Effector memory CD4-positive, alpha-beta T cell (primary cell): ENCODE data around the gene ILF2.
"Not testable (repeated sequence)": the region's sequence is repeated elsewhere in the genome, so short reads cannot be mapped to it uniquely, and the experiment has no call there.

Experiments
- DNase-seq, 3 donors: peaks; one replicate each; pipeline ENCODE4 v3.0.0-alpha.2; 2020
- H3K27ac ChIP-seq: 2 replicates; pipeline ENCODE4 v1.7.0; 2013; ENCODE audit warnings: mild to moderate bottlenecking, low read length, moderate library complexity; ENCODE audit not compliant: insufficient read depth, poor library complexity, severe bottlenecking
- H3K27me3 ChIP-seq: replicated peaks from 2 replicates; pipeline ENCODE4 v1.7.0; 2013; ENCODE audit warnings: mild to moderate bottlenecking, low read length; ENCODE audit not compliant: insufficient read depth, control insufficient read depth, poor library complexity, severe bottlenecking
- H3K36me3 ChIP-seq: 2 replicates; pipeline ENCODE4 v1.7.0; 2013; ENCODE audit warnings: mild to moderate bottlenecking, low read length, moderate library complexity; ENCODE audit not compliant: control insufficient read depth, insufficient read depth
- H3K4me1 ChIP-seq: 2 replicates; pipeline ENCODE4 v1.7.0; 2013; ENCODE audit warnings: low read length, mild to moderate bottlenecking; ENCODE audit not compliant: control insufficient read depth, insufficient read depth, poor library complexity, severe bottlenecking
- H3K4me3 ChIP-seq: 2 replicates; pipeline ENCODE4 v1.7.0; 2013; ENCODE audit warnings: low read length, low read depth, mild to moderate bottlenecking; ENCODE audit not compliant: insufficient read depth, poor library complexity, severe bottlenecking
- H3K9me3 ChIP-seq: 2 replicates; pipeline ENCODE4 v1.7.0; 2013; ENCODE audit warnings: mild to moderate bottlenecking, low read length, moderate library complexity; ENCODE audit not compliant: control insufficient read depth

The ILF2 gene

DNA sequence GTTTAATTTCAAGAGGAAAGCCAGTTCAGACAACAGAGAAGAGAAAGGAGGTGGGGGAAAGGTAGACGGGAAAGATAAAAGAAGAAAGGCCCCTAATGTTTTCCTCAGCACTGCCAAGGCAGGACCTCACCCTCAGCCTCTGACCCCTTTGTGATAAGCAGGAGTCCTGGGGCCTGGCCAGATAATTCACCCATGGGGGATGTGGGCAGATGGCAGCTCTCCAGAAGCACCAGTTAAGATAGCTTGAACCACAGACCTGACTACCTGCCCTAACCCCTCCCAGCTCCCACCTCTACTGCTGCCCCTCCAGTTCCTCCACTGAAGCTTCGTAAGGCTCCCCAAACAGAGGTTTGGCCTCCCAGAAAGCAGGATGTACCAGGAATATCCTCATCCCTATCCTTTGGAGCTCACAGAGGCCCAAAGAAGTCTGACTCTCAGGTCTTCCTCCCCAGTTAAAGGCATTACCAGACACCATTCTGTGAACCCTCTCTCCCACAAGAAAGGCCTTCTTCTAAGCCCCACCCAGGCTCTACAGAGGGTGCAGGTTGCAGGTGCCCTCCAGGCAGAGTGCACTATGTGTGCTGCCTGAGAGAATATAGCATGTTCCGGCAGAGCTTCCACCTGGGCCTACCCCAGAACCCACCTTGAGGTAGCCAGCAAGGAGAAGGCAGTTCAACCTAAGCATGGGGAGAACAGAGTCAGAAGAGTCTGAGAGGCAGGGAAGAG lies 21.5 kb downstream of the ILF2 start:
- no peak overlapping the region for H3K27ac ChIP-seq
- no peak overlapping the region for H3K4me3 ChIP-seq
- no peak for DNase-seq
- no peaks in the 10 kb centered on the region for H3K27me3 ChIP-seq
- peaks cover 27% of the 10 kb centered on the region for H3K36me3 ChIP-seq
- H3K4me1 ChIP-seq = peaks cover 4% of the 10 kb centered on the region
- H3K9me3 ChIP-seq = no peaks in the 10 kb centered on the region

DNA sequence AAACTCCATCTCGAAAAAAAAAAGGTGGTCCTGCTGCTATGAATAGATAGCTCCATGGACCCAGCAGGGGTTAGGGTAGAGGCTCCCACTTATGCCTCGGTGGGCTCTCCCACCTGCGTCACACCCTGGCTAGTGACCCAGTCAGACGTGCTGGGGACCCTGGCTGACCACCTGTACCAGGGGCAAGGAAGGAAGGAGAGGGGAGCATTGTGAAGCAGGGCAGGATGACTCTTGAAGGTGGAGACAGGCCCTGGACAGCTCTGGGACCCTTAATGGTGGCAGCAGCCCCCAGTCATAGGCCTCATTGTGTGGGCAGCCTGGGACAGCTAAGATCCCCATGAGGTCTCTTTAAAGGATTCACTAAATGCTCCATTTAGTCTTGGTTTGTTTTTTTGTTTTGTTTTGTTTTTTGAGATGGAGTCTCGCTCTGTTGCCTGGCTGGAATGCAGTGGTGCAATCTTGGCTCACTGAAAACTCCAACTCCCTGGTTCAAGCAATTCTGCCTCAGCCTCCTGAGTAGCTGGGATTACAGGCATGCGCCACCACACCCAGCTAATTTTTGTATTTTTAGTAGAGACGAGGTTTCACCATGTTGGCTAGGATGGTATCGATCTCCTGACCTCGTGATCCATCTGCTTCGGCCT lies 22.7 kb downstream of the ILF2 start:
- Histone ChIP-seq H3K9me3 (no peaks in the 10 kb centered on the region), H3K27me3 (no peaks in the 10 kb centered on the region), H3K36me3 (peaks cover 38% of the 10 kb centered on the region), H3K4me3 (no peak overlapping the region), H3K27ac (no peak overlapping the region), H3K4me1 (peaks cover 4% of the 10 kb centered on the region)
- DNase-seq = no peak

- Histone ChIP-seq H3K36me3 (peaks cover 46% of the 10 kb centered on the region), H3K4me1 (peaks cover 4% of the 10 kb centered on the region), H3K27ac (no peak overlapping the region), H3K27me3 (no peaks in the 10 kb centered on the region), H3K9me3 (no peaks in the 10 kb centered on the region), H3K4me3 (no peak overlapping the region)
- no peak for DNase-seq
Observed at GRCh38 chr1:153647346-153647714, 23.5 kb downstream of the ILF2 start.

DNA sequence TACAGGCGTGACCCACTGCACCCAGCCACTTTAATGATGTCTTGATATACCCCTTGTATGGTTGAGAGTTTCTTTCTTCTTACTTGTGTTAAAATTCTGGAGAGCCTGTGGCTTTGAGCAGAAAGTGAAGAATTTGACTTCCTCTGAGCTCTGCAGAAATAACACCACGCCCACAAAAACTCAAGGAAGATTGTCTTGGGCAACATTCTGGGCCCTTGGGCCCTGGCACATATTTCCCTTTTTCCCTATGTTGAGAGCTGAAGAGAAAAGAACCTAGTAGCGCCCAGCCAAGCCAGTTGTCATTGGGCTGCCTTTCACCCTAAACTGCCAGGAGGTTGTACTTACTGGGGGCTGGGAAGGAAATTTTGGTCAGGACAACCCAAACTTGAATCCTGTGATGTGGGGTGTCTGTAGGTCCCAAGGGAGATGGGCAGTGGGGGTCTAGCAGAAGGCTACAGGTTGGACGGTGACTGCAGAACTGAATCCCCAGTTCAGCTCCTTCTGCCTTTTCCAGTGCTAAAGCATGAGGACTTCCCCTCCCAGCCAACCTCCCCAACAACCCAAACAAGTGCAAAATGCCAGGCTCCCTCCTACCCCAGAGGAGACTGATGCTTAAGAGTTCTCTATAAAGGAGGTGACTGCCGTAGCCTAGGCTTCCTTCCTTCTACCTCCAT lies 24.0 kb downstream of the ILF2 start:
- Histone ChIP-seq H3K27ac (no peak overlapping the region), H3K27me3 (no peaks in the 10 kb centered on the region), H3K36me3 (peaks cover 52% of the 10 kb centered on the region), H3K4me1 (peaks cover 4% of the 10 kb centered on the region), H3K4me3 (no peak overlapping the region), H3K9me3 (no peaks in the 10 kb centered on the region)
- DNase-seq = no peak

DNA sequence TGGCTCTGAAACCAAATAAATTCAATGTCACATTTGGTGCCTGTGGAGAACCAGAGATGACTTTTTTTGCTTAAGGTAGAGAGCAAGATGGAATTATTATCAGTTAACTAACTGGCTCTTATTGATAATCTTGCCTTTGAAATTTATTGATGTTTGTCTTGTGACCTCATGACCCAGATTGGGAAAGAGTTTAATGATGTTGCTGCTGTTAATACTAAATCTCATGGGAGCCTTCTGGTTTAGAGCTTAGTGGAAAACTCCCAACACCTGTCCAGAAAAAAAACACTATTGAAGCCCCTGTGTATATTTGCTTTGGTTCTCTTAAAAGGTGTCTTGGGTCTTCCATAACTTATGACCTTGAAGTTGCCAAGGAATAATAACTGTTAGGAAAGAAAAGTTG lies 27.0 kb downstream of the ILF2 start:
- no peak overlapping the region for H3K4me3 ChIP-seq
- no peaks in the 10 kb centered on the region for H3K4me1 ChIP-seq
- H3K36me3 ChIP-seq = peaks cover 81% of the 10 kb centered on the region
- no peak overlapping the region for H3K27ac ChIP-seq
- DNase-seq = no peak
- H3K27me3 ChIP-seq = no peaks in the 10 kb centered on the region
- no peaks in the 10 kb centered on the region for H3K9me3 ChIP-seq

- Histone ChIP-seq H3K27me3 (no peaks in the 10 kb centered on the region), H3K4me1 (no peaks in the 10 kb centered on the region), H3K4me3 (no peak overlapping the region), H3K27ac (no peak overlapping the region), H3K9me3 (no peaks in the 10 kb centered on the region), H3K36me3 (peaks cover 89% of the 10 kb centered on the region)
- no peak for DNase-seq
Observed at GRCh38 chr1:153643100-153643499, 27.7 kb downstream of the ILF2 start.

DNA sequence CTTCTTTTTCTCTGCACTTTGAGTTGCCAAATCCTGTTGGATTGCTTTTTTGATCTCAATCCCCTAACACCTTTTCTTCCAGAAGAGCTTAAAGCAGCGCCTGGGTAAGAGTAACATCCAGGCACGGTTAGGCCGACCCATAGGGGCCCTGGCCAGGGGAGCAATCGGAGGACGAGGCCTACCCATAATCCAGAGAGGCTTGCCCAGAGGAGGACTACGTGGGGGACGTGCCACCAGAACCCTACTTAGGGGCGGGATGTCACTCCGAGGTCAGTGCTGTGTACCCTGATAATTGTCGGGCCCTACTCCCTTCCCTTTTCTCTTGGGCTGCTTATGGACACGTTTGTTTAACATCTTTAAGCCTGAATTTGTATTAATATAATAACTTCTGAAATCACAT lies 28.6 kb downstream of the ILF2 start:
- H3K36me3 ChIP-seq = peaks cover 94% of the 10 kb centered on the region
- no peak for DNase-seq
- H3K4me1 ChIP-seq = no peaks in the 10 kb centered on the region
- no peak overlapping the region for H3K27ac ChIP-seq
- H3K27me3 ChIP-seq = no peaks in the 10 kb centered on the region
- no peaks in the 10 kb centered on the region for H3K9me3 ChIP-seq
- H3K4me3 ChIP-seq = no peak overlapping the region

- H3K27me3 ChIP-seq = no peaks in the 10 kb centered on the region
- no peaks in the 10 kb centered on the region for H3K9me3 ChIP-seq
- no peak overlapping the region for H3K4me3 ChIP-seq
- DNase-seq = no peak
- H3K4me1 ChIP-seq = no peaks in the 10 kb centered on the region
- peaks cover 96% of the 10 kb centered on the region for H3K36me3 ChIP-seq
- no peak overlapping the region for H3K27ac ChIP-seq
Observed at GRCh38 chr1:153640861-153641260, 29.9 kb downstream of the ILF2 start.

DNA sequence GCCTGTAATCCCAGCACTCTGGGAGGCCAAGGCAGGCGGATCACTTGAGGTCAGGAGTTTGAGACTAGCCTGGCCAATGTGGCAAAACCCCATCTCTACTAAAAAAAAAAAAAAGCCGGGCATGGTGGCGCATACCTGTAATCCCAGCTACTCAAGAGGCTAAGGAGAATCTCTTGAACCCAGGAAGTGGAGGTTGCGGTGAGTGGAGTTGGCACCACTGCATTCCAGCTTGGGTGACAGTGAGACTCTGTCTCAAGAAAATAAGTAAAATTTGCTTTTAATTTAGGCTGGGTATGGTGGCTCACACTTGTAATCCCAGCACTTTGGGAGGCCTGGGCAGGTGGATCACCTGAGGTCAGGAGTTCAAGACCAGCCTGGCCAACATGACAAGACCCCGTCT lies 30.6 kb downstream of the ILF2 start:
- not testable (repeated sequence) for H3K9me3 ChIP-seq, H3K27me3 ChIP-seq, DNase-seq, H3K4me1 ChIP-seq, H3K4me3 ChIP-seq, H3K27ac ChIP-seq
- peaks cover 90% of the 10 kb centered on the region for H3K36me3 ChIP-seq

GRCh38 chr1:153639280-153639679 lies 31.5 kb downstream of the ILF2 start:
- Histone ChIP-seq H3K36me3 (peaks cover 81% of the 10 kb centered on the region), H3K4me1 (peaks cover 7% of the 10 kb centered on the region)
- no peak for DNase-seq

More at GRCh38 chr1:153639280-153639679, 31.5 kb downstream of the ILF2 start:
- H3K27ac ChIP-seq = no peak overlapping the region
- H3K4me3 ChIP-seq = no peak overlapping the region
- no peaks in the 10 kb centered on the region for H3K27me3 ChIP-seq
- no peaks in the 10 kb centered on the region for H3K9me3 ChIP-seq
